SK-N-DZ (cell line): ENCODE data around the gene STRIP1.
A peak's percentile ranks its signal among the peaks of the same experiment; 100 is the strongest.
"Not testable (repeated sequence)": the region's sequence is repeated elsewhere in the genome, so short reads cannot be mapped to it uniquely, and the experiment has no call there.

Experiments
- DNase-seq: peaks from one replicate; pipeline ENCODE4 v3.0.0-alpha.2; 2015; ENCODE audit warnings: low spot score

The STRIP1 gene

GRCh38 chr1:110008971-110009565 lies 25.4 kb upstream of the STRIP1 start:
- no peak for DNase-seq

GRCh38 chr1:110011527-110012041 lies 22.8 kb upstream of the STRIP1 start:
- no peak for DNase-seq

- DNase-seq = no peak
Measured at GRCh38 chr1:110012100-110012780, 22.2 kb upstream of the STRIP1 start.

GRCh38 chr1:110017792-110018191 lies 16.6 kb upstream of the STRIP1 start:
- no peak for DNase-seq

- DNase-seq = no peak
Measured at GRCh38 chr1:110018396-110018795, 16.0 kb upstream of the STRIP1 start.

GRCh38 chr1:110019770-110020169 lies 14.7 kb upstream of the STRIP1 start:
- no peak for DNase-seq

GRCh38 chr1:110021285-110021684 lies 13.1 kb upstream of the STRIP1 start:
- DNase-seq = no peak

GRCh38 chr1:110024613-110025012 lies 9.8 kb upstream of the STRIP1 start:
- no peak for DNase-seq

- DNase-seq = not testable (repeated sequence)
Measured at GRCh38 chr1:110030687-110031086, 3.7 kb upstream of the STRIP1 start.

GRCh38 chr1:110032327-110032726 lies 2.1 kb upstream of the STRIP1 start:
- no peak for DNase-seq

- no peak for DNase-seq
Measured at GRCh38 chr1:110033421-110033820, 1.0 kb upstream of the STRIP1 start.

- no peak for DNase-seq
Measured at GRCh38 chr1:110034040-110034450, 379 bp upstream of the STRIP1 start.

- DNase-seq = no peak
Measured at GRCh38 chr1:110035236-110035752, 870 bp downstream of the STRIP1 start.

- no peak for DNase-seq
Measured at GRCh38 chr1:110038271-110038670, 3.8 kb downstream of the STRIP1 start.

GRCh38 chr1:110039641-110040040 lies 5.2 kb downstream of the STRIP1 start:
- no peak for DNase-seq

- no peak for DNase-seq
Measured at GRCh38 chr1:110040548-110040947, 6.1 kb downstream of the STRIP1 start.

- no peak for DNase-seq
Measured at GRCh38 chr1:110043016-110043415, 8.6 kb downstream of the STRIP1 start.

GRCh38 chr1:110047463-110047862 lies 13.0 kb downstream of the STRIP1 start:
- no peak for DNase-seq

GRCh38 chr1:110048240-110048639 lies 13.8 kb downstream of the STRIP1 start:
- no peak for DNase-seq

GRCh38 chr1:110048923-110049601 lies 14.6 kb downstream of the STRIP1 start:
- no peak for DNase-seq

GRCh38 chr1:110049801-110050601 lies 15.6 kb downstream of the STRIP1 start:
- DNase-seq = peak; percentile 81
